Chondrocyte (in vitro differentiated cells): ENCODE measurements around the gene ATG4B. TPM values are rescaled to one million over a fixed set of nuclear protein-coding genes. Genes with fewer than 3 reads are reported as not detected.
"Not testable (repeated sequence)": the region's sequence is repeated elsewhere in the genome, so short reads cannot be mapped to it uniquely, and the experiment has no call there.

ENCODE experiments used
- DNase-seq: peaks from one replicate; pipeline ENCODE4 v3.0.0; 2021; ENCODE audit warnings: mixed read lengths, low spot score
- H3K27ac Mint-ChIP-seq: one replicate; pipeline ENCODE4 v1.8.0; 2021; ENCODE audit warnings: mild to moderate bottlenecking, moderate library complexity, mixed read lengths; ENCODE audit not compliant: unreplicated experiment
- H3K27me3 Mint-ChIP-seq: 2 replicates; pipeline ENCODE4 v1.8.0; 2021; ENCODE audit warnings: low read depth, mixed read lengths
- H3K36me3 Mint-ChIP-seq: 2 replicates; pipeline ENCODE4 v1.8.0; 2021; ENCODE audit warnings: low read depth, mixed read lengths
- H3K4me1 Mint-ChIP-seq: 2 replicates; pipeline ENCODE4 v1.8.0; 2021; ENCODE audit warnings: low read depth, mild to moderate bottlenecking, mixed read lengths
- H3K4me3 Mint-ChIP-seq: one replicate; pipeline ENCODE4 v1.8.0; 2021; ENCODE audit warnings: mild to moderate bottlenecking, moderate library complexity, mixed read lengths; ENCODE audit not compliant: unreplicated experiment
- H3K9me3 Mint-ChIP-seq: 2 replicates; pipeline ENCODE4 v1.8.0; 2021; ENCODE audit warnings: low read depth, mixed read lengths
- CTCF ChIP-seq: fragments of 200-600 bp; sonication (generic); IDR thresholded peaks from 2 replicates; pipeline ENCODE4 v1.5.0; 2021; ENCODE audit warnings: antibody characterized with exemption, mild to moderate bottlenecking, moderate library complexity
- long read RNA-seq: library from polyadenylated mRNA; stranded (forward); transcript quantifications from one replicate; pipeline ENCODE4 v2.0.0, GENCODE V29; 2021
- total RNA-seq: library from RNA; stranded (reverse); gene quantifications from 3 replicates; pipeline ENCODE4 v1.2.1, GENCODE V29; 2021

The ATG4B gene
- 53.1 to 64.0 TPM (median 57.2 TPM) in 3 replicates for total RNA-seq
- long read RNA-seq, transcript ATG4B-205 (13 exons, 2,878 nt): major isoform, 51 of 86 reads
- long read RNA-seq, partial matches to known transcripts: 10 of 86 reads
- long read RNA-seq, other reads (novel, unspliced or antisense): 21 of 86 reads

GRCh38 chr2:241637018-241637794, at the start of gene ATG4B, which contains the start of gene THAP4:
TSS of gene ATG4B (plus strand) at chr2:241637693. CDS start at chr2:241637715, 22 bp downstream.
TSS of gene THAP4 (minus strand) at chr2:241637158. CDS start at chr2:241637017, 141 bp downstream.
- no peak for DNase-seq
- H3K4me1 Mint-ChIP-seq: peaks cover 54% of the 10 kb centered on the region
- TF ChIP-seq CTCF: no peak
- H3K4me3 Mint-ChIP-seq: peak within 1 kb of the TSS; percentile 76
- peak within 1 kb of the TSS; percentile 90 for H3K27ac Mint-ChIP-seq
- H3K27me3 Mint-ChIP-seq: no peaks in the 10 kb centered on the region
- peaks cover 9% of the 10 kb centered on the region for H3K36me3 Mint-ChIP-seq
- H3K9me3 Mint-ChIP-seq: no peaks in the 10 kb centered on the region

GRCh38 chr2:241589863-241590262, 47.6 kb upstream of the ATG4B start:
- H3K4me1 Mint-ChIP-seq, H3K27ac Mint-ChIP-seq, H3K27me3 Mint-ChIP-seq, H3K4me3 Mint-ChIP-seq: not testable (repeated sequence)
- DNase-seq: peak; percentile 48
- peaks cover 30% of the 10 kb centered on the region for H3K9me3 Mint-ChIP-seq
- peaks cover 41% of the 10 kb centered on the region for H3K36me3 Mint-ChIP-seq

- H3K4me3 Mint-ChIP-seq, H3K27me3 Mint-ChIP-seq, H3K4me1 Mint-ChIP-seq, H3K27ac Mint-ChIP-seq: not testable (repeated sequence)
- peaks cover 34% of the 10 kb centered on the region for H3K36me3 Mint-ChIP-seq
- DNase-seq: peak; percentile 62
- H3K9me3 Mint-ChIP-seq: peaks cover 22% of the 10 kb centered on the region
These were observed 46.7 kb upstream of the ATG4B start for GRCh38 chr2:241590496-241591455.

GRCh38 chr2:241592126-241592845, 45.2 kb upstream of the ATG4B start:
- peaks cover 22% of the 10 kb centered on the region for H3K36me3 Mint-ChIP-seq
- no peak overlapping the region for H3K27ac Mint-ChIP-seq
- no peaks in the 10 kb centered on the region for H3K27me3 Mint-ChIP-seq
- no peaks in the 10 kb centered on the region for H3K4me1 Mint-ChIP-seq
- TF ChIP-seq CTCF: no peak
- H3K9me3 Mint-ChIP-seq: peaks cover 13% of the 10 kb centered on the region
- peak; percentile 60 for DNase-seq
- H3K4me3 Mint-ChIP-seq: no peak overlapping the region

- Mint-ChIP-seq H3K4me1 (peaks cover 4% of the 10 kb centered on the region), H3K27me3 (no peaks in the 10 kb centered on the region), H3K36me3 (peaks cover 16% of the 10 kb centered on the region), H3K27ac (no peak overlapping the region), H3K4me3 (no peak overlapping the region), H3K9me3 (peaks cover 7% of the 10 kb centered on the region)
- no peak for TF ChIP-seq CTCF
- DNase-seq: peak; percentile 50
These were observed 44.2 kb upstream of the ATG4B start for GRCh38 chr2:241593271-241593670.
